B cell (primary cell): Measurements from ENCODE around the gene SLIT3.

Experiments used
- EZH2 ChIP-seq: IDR thresholded peaks from 2 replicates; pipeline ENCODE4 v1.6.1; 2012; ENCODE audit warnings: borderline replicate concordance, low read depth, mild to moderate bottlenecking, moderate library complexity, low read length; ENCODE audit not compliant: insufficient read depth, poor library complexity, severe bottlenecking
- TF ChIP-seq, protein P1 (sequence below): fragments of 200-600 bp; IDR thresholded peaks from one replicate; pipeline ENCODE4 v1.8.0; 2022; ENCODE audit warnings: antibody characterized with exemption, mild to moderate bottlenecking

DNA sequence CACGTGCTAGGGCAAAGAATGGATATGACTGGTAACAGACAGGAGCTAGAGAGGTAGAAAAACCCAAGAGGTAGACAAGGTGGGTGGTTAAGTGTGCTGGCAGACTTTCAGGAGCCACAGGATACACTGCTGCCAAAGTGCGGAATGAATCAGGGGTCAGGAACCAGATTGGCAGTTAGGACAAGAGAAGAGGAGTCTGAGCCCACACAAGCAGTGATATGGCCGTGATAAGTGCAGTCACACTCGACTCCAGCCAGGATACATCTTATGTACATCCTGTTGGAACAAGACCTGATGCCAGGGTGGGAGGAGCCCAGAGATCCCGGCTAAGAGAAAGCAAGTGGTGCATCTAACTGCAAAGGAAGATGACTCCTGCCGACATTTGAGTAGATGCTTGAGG lies 10.0 kb downstream of the SLIT3 start:
- TF ChIP-seq EZH2: no peak
- TF ChIP-seq, protein P1, sequence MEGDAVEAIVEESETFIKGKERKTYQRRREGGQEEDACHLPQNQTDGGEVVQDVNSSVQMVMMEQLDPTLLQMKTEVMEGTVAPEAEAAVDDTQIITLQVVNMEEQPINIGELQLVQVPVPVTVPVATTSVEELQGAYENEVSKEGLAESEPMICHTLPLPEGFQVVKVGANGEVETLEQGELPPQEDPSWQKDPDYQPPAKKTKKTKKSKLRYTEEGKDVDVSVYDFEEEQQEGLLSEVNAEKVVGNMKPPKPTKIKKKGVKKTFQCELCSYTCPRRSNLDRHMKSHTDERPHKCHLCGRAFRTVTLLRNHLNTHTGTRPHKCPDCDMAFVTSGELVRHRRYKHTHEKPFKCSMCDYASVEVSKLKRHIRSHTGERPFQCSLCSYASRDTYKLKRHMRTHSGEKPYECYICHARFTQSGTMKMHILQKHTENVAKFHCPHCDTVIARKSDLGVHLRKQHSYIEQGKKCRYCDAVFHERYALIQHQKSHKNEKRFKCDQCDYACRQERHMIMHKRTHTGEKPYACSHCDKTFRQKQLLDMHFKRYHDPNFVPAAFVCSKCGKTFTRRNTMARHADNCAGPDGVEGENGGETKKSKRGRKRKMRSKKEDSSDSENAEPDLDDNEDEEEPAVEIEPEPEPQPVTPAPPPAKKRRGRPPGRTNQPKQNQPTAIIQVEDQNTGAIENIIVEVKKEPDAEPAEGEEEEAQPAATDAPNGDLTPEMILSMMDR: no peak
